Activated gamma-delta T cell treated with anti-CD3 and anti-CD28 coated beads, Interleukin-2, amount 50 U/mL, for 16 hours (primary cell): Measurements from ENCODE around the gene NDUFV2.
A peak's percentile ranks its signal among the peaks of the same experiment; 100 is the strongest.

Experiments
- DNase-seq: peaks from one replicate; pipeline ENCODE4 v3.0.0-alpha.2; 2020; ENCODE audit warnings: low read depth

NDUFV2 gene

DNA sequence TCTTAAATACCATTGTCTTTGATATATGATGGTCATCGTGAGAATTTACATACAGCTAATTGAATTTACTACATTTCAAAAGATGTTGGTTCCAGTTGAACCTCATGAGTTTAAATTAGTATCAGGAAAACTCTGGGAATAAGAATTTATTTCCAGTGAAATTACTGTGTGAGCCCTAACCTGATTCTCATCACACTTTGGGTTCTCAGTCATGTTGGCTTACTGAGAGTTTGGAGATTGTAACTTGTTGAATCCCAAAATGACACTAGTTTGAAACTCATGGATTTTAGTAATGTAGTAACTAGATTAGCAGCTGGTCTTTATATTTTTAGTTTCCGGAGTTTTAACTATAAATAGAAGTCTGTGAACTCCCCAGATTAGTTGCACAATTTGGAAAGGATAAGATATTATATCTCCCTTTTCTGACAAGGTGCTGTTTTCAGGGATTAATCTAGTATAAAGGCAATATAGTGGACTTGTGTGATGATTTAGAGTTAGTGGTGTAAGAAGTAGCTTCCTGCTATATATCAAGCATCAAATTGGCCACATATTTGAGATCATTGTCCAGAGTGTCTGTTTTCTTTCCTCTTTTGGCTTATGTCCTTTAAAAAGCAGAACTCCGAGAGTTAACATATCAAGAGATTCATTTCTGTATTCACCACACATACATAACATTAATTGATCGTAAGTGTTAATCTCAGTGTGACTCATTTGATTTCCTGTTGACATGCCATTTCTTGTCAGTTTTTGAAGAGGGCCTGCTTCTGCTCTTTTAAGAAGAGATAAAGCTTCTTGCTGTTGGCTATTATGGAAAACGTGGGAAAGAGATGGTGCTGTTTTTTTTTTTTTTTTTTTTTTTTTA lies 15.7 kb downstream of the NDUFV2 start:
- DNase-seq, result no peak

DNA sequence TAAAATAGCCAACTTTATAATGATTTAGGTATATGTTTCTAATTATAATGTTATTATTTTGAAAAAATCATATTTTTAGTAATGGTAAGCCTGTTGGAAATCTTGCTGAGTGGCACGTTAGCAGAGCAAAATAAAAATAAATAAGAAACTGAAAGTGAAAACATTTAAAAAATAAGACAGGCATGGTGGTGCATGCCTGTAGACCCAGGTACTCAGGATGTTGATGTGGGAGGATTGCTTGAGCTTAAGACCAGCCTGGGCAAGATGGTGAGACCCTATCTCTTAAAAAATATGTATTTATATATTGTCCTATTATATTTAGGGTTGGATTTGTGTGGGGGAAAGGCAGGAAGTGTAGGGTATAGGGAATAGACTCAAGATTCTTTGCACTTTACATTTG lies 18.3 kb downstream of the NDUFV2 start:
- DNase-seq, result no peak

GRCh38 chr18:9123520-9123919 lies 21.0 kb downstream of the NDUFV2 start:
- DNase-seq, result no peak

- DNase-seq, result no peak
Measured at GRCh38 chr18:9124824-9125223, 22.3 kb downstream of the NDUFV2 start.

GRCh38 chr18:9126337-9126736 lies 23.8 kb downstream of the NDUFV2 start:
- no peak for DNase-seq

DNA sequence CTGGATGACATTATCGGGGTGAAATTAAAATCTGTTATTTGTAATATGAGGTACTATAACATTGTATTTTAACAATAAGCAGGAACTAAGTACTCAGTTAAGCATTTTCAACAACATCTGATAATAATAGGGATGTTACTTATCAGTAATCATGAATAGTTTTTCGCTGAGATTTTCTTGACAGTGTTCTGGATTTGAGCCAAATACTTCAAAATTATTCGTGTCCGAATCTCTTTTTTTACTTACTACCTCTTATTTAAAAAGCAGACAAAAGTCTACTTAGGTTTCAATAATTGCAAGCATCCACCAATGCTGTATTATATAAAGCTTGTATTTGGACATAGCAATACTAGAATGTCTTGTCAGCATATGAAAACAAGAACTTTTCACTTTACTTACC lies 27.7 kb downstream of the NDUFV2 start:
- DNase-seq, result no peak

DNA sequence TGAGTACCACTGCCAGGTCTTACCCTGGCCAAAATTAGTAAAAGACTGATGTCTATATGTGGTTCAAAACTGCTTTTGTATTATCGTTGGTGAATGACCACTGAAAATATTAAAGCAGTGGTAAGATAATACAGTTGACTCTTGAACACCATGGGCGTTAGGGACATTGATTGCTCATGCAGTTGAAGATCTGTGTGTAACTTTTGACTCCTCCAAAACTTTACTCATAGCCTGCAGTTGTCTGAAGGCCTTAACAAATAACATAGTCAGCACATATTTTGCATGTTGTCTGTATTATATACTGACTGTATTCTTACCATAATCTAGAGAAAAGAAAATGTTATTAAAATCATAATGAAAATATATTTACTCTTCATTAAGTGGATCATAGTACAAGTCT lies 28.3 kb downstream of the NDUFV2 start:
- DNase-seq, result no peak

DNA sequence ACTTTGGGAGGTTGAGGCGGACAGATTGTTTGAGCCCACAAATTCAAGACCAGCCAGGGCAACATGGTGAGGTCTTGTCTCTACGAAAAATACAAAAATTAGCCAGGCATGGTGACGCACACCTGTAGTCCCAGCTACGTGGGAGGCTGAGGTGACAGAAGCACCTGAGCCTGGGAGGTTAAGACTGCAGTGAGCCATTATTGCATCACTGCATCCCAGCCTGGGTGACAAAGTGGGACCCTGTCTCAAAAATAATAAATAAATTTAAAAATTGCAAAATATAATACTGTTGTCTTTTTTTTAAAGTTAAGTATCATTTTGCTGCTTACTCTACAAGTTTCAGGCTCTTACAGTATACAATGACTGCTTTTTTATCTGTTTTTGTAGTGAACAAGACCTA lies 30.1 kb downstream of the NDUFV2 start:
- DNase-seq, result no peak

DNA sequence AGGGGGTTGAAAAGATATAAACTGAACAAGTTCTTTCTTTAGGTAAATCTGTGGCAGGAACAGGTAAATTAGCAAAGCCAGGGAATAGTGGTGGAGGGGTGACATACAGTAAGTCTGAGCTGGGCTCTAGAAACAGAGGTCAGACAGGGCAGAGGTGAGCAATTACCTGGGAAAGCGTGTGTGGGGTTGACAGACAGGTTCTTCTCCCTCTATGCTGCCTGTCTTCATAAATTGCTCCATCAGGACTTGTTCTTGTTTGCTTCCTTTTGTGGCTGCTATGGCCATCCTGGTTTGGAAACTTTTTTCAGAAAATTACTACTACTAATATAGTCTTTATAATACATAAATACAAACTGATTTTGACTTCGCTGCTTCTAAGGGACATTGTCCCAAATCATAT lies 30.7 kb downstream of the NDUFV2 start:
- no peak for DNase-seq

GRCh38 chr18:9135081-9135911 lies 32.8 kb downstream of the NDUFV2 start:
- DNase-seq, result no peak

DNA sequence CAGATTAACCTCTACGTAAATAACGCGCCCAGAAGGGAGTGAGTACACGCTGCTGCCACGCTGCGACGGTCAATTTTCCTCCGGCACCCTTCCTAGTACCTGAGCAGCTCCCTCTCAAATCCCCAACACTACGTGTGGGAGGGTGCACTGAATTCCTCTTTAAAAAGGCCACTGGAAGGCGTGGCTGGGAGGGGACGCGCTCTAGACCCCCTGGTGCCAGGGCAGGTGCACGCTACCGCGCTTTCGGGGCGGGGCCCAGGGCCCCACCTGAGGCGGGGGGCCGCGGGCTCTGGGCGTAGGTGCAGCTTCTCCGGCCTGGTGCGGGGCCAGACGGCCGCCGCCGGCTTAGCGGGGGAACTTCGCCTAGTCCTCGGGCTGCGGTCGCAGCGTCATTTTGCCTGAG lies 33.4 kb downstream of the NDUFV2 start:
- DNase-seq, result no peak

DNA sequence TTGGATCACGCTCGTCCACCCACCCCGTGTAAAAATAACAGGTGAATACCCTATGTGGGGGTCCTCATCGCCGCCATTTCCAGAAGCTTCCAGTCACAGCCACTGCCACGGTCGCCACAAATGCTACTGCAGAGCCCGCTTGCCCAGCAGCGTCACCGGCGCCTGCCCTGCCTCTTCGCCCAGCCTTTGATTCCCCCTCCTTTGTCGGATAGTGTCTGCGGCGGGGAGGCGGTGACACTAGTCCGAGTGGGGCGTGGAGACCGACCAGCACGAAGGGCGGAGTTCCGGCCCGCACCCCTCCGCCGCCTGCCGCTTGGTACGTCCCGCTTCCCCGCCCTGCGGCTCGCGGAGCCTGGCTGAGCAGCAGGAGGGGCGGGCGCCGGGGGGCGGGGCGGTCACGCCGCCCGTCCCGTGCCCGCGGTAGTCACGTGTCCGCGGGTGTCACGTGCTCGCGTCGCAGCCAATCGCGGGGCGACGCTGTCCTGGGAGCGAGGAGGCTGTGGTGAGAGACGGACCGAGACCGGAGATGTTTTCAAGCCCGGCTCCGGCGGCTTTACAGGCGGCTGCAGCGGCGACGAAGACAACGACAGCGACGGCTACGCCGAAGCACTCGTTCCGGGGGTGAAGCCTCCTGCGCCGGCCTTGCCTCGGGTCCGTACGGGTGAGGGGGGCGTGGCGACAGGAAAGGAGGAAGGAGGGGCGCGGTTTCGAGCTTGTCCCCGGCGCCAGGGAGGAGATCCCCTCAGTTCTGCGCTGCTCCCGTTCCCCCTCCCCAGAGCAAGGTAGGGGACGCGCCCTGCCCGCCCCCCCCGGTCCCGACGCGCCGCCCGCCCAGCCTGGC lies 34.0 kb downstream of the NDUFV2 start, which contains the start of gene ANKRD12:
Gene ANKRD12, plus strand, starts transcription at position 467 of the 841 bp plus-strand sequence. CDS start 45,652 bp downstream, outside the sequence.
- peak; percentile 97 for DNase-seq

DNA sequence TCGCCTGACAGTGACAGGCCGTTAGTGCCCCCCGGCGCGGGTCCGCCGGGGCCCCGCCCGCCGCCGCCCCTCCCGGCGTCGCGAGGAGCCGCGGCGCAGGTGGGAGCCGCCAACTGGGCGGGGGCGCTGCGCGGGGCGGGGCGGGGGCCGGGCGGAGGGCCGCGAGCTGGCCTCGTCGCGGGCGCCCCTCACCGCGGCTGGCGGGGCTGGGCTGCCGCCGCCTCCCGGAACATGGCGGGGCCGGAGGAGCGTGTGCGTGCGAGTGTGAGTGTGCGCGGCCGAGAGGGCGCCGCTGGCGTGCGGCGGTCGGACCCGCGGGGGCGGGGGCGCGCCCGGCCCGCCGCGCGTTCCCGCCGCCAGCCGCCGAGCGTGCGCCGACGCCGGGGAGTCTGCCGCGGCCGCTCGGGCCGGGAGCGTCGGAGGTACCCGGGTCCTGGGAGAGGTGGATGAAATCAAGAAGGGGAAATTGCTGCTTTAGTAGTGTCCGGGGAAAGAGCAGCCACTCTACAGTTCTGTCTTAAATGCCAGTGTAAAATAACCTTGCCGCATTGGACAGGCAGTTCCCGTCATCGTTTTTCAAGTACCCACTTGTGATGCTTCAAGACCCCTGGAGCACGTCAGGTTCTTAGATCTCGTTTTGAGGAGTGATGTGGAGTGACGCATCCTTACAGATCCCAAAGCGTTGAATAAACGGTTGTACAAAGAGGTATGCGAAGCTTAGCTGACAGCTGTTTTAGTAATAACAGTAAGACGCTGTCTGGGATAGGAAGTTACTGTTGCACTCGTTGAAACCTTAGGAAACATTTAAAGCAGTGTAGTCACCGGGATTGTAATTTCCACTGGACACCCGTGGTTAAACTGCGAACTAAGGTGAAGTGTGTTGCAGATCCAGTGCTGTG lies 34.9 kb downstream of the NDUFV2 start:
- DNase-seq, result peak; percentile 58

GRCh38 chr18:9139400-9140039 lies 37.0 kb downstream of the NDUFV2 start:
- DNase-seq, result no peak

GRCh38 chr18:9140381-9140780 lies 37.9 kb downstream of the NDUFV2 start:
- no peak for DNase-seq

DNA sequence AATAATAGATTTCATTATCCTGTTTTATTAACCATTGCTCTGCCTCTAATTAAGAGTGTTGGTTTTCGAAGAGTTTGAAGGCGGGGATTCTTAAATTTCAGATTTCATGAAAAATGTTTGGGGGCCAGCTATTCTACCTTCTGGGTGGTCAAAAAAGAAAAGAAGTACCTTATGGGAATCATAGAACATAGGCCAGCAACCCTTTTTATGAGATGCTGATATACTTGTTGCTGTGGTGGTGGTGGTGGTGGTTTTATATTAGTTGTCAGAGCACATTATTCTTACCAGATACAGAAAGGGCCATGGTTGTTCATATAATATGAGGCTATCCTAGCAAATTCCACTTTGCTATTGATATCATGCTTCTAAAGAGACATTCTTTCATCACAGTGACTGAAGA lies 38.5 kb downstream of the NDUFV2 start:
- DNase-seq, result no peak

DNA sequence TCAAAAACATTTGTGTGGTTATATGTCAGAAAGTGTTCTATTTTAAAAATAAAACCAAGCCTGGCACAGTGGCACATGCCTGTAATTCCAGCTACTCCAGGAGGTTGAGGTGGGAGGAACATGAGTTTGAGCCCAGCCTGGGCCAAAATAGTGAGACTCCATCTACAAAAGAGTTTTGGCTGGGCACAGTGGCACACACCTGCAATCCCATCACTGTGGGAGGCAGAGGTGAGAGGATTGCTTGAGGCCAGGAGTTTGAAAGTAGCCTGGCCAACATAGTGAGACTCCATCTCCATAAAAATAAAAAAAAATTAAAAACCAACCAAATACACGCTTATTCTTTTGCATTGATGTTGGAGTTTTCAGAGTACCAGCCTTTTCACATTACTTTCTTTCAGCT lies 43.7 kb downstream of the NDUFV2 start:
- DNase-seq, result no peak

DNA sequence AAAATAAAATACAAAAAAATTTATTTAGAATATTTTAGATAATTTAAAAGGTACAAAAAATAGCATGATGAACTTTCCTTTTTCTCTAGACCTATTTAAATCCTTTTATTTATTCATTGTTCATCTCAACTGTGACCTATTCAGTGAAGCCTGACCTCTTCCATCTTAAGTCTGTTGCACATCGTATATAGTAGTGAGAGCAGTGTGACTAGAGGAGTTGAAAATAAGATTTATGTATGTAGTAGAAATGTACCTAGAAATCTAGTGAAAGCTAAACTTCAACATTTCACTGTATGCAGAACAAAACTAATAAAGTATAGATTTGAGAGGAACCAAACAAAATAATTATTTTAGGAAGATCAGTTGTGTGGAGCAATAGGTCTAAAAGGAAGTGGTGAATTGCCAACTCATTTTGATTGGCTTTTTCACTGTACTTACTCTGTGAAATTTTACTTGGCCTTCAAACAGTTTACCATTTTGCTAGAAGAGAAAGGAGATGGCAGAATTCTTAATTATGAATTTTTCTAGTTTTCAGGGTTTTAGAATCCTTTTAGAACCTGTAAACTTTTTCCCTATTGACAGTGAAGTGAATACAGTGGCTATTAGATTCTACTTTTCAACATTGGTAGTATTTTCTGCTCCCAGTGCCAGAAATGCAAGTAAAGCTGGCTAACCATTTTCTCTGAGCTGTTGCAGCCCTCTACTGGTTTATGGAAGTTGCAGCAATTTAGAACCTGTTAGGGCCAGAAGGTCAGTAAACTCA lies 45.1 kb downstream of the NDUFV2 start:
- no peak for DNase-seq

DNA sequence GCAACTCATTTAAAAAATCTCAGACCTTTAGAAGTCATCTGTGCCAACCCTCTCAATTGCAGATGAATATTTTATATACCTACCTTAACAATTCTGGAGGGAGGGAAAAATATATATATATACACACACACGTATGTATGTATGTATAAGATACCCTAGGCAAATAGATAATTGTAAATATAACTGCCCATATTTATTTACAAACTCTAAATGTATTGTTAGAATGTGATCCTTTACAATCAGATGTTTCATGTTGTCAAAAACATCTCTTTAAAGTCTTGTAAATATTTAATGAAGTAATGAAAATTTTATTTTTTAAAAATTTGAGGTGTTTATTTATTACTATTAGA lies 45.7 kb downstream of the NDUFV2 start:
- no peak for DNase-seq

DNA sequence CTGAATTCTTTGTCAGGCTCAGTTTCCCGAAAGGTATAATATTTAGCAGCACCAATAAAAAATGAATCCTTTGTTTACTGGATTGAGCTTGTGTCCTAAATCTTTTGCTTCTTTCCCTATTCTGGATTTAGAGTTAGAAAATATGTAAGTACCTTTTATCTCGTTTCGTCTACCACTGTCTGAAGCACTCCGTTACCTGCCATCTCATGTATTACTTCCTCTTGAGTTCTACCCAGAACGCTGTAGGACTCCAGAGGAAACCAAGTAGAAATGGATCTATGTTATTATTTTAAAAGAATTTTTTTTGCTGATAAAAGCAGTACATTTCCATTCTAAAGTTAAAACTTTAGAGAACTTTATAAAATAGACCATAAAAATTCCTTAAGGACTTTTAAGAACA lies 47.6 kb downstream of the NDUFV2 start:
- DNase-seq, result no peak
